22Rv1 (cell line): ENCODE data around the gene STX7.

Experiments
- H3K27ac ChIP-seq: fragments of 450-650 bp; 2 replicates; pipeline ENCODE4 v1.5.1; 2017
- CTCF ChIP-seq: fragments of 450-650 bp; IDR thresholded peaks from 2 replicates; pipeline ENCODE4 v1.5.1; 2017; ENCODE audit warnings: mild to moderate bottlenecking
- ZFX ChIP-seq: fragments of 450-650 bp; IDR thresholded peaks from 2 replicates; pipeline ENCODE4 v1.6.1; 2017; ENCODE audit warnings: antibody characterized with exemption, borderline replicate concordance

STX7 gene

GRCh38 chr6:132483779-132484679, 28.9 kb downstream of the STX7 start:
- TF ChIP-seq CTCF (peak; percentile 85), ZFX (no peak)
- no peak overlapping the region for H3K27ac ChIP-seq

DNA sequence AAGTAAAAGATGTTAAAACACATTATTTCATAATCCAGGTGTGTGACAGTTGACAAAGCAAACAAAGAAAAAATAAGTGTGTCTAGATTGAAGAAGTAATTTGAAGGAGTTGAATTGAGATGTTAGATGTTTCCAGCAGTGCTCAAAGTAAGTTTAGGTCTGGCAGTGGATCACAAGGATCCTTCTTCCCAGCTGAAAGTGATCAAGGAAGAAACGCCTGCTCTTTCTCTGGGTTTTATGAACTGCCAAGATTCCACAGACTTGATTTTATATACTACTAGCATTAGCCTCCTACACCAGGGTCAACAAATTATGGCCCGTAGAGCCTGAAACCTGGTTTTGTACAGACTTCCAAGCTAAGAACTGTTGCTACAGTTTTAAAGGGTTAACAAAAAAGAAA, 30.3 kb downstream of the STX7 start:
- H3K27ac ChIP-seq: no peak overlapping the region
- TF ChIP-seq CTCF (no peak), ZFX (no peak)

- TF ChIP-seq CTCF: no peak
- no peak for TF ChIP-seq ZFX
- H3K27ac ChIP-seq: no peak overlapping the region
These were observed 31.7 kb downstream of the STX7 start for GRCh38 chr6:132481189-132481588.

DNA sequence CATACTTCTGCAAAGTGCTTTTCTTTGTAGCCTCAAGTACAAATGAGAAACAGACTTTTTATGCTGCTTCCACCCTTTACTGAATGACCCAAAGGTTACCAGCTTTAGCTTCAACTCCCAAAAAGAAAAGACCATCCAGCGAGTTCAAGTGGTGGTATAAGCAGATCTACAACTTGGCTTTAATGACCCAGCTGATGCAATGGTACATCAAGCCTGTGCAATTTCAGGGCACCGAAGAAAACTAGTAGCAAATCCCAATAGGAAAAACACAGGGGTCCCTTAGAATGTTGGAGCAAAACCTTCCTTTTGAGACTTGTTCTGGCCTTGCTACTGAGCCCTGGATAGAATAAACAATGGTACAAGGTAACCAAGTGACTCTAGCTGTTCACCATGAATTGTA, 33.8 kb downstream of the STX7 start:
- no peak overlapping the region for H3K27ac ChIP-seq
- TF ChIP-seq CTCF: no peak
- no peak for TF ChIP-seq ZFX

DNA sequence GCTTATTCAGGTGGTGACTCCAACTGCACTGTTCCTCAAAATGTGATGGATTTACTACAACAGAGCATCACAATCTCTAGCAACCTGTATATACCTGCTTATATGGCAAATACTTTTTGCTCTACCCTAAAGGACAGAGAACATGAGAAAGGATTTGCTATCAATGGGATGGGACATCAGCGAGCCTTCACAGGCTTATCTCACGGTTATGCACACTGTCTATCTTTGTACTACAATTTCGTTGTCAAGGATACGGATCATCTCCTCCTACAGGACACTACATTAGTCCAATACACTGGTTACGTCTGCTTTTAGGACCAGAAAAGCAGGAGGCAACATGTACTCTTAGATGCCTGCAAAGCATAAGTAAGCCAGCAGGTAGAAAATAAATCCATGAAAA, 34.2 kb downstream of the STX7 start:
- H3K27ac ChIP-seq: no peak overlapping the region
- TF ChIP-seq ZFX (no peak), CTCF (no peak)

- TF ChIP-seq CTCF (no peak), ZFX (no peak)
- no peak overlapping the region for H3K27ac ChIP-seq
These were observed 34.6 kb downstream of the STX7 start for GRCh38 chr6:132478266-132478665.

- TF ChIP-seq CTCF (no peak), ZFX (no peak)
- H3K27ac ChIP-seq: no peak overlapping the region
These were observed 36.2 kb downstream of the STX7 start for GRCh38 chr6:132476688-132477087.
